Esophagus squamous epithelium (tissue), 4 donors: ENCODE measurements around the gene TPM1.

Experiments
- CTCF ChIP-seq, 6 experiments: fragments of 450-650 bp in 4 of 6; fragments of 200-600 bp in 2 of 6; sonication (generic) in 2 of 6; IDR thresholded peaks; one replicate each; pipeline ENCODE4 v1.5.1; 2016 to 2019; ENCODE audit warnings: antibody characterized with exemption in 6 of 6, mild to moderate bottlenecking in 4 of 6, moderate library complexity in 4 of 6
- POLR2A ChIP-seq, 4 donors: fragments of 450-650 bp; IDR thresholded peaks; one replicate each; pipeline ENCODE4 v1.6.1; 2017; ENCODE audit warnings: antibody characterized with exemption in 4 of 4, mild to moderate bottlenecking in 4 of 4, moderate library complexity in 3 of 4

GRCh38 chr15:63063164-63063756, 20.7 kb downstream of the TPM1 start:
- TF ChIP-seq CTCF (IDR thresholded peaks at IDR 0.05), result no peak
- no peak for TF ChIP-seq POLR2A (IDR thresholded peaks at IDR 0.05)
